NCI-H510A (cell line): Measurements from ENCODE around the gene CYB5D1.
"Not testable (repeated sequence)": the region's sequence is repeated elsewhere in the genome, so short reads cannot be mapped to it uniquely, and the experiment has no call there.

Source experiments
- DNase-seq: peaks from one replicate; lab custom pipeline; 2025; lab: John Stamatoyannopoulos, UW

Gene CYB5D1

DNA sequence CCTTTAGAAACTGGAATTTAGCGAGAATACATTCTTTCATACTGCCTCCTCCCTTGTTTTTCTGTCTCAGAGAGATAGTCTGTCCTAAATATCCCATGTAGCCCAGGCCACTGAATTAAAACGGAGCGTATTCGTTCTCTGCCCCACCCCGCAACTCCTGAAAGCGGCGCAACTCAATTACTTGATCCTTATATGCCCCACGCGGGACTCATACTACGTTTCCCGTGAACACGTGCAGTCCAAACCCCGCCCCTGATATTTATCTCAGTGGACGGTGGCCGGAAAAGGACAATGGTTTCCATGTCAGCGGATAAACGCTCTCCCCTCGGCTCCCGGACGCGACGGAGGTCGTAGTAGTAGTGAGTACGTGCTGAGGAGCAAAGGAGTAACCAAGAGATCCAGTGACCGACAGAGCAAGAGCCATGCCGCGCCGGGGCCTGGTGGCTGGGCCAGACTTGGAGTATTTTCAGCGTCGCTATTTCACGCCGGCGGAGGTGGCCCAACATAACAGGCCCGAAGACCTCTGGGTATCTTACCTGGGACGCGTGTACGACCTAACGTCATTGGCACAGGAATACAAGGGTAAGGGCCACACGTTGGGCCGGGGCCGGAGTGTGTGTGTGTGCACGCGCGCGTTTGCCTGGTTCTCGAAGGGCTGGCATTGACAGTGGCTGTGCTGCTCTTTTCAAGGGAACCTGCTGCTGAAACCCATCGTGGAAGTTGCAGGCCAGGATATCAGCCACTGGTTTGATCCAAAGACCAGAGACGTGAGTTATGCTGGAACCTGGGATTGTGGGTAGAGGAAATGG lies at the start of gene CYB5D1:
CYB5D1 (plus strand) TSS at position 291 of the 809 bp plus-strand sequence; CDS start at position 423, 132 bp downstream.
- peak; percentile 85 for DNase-seq

DNA sequence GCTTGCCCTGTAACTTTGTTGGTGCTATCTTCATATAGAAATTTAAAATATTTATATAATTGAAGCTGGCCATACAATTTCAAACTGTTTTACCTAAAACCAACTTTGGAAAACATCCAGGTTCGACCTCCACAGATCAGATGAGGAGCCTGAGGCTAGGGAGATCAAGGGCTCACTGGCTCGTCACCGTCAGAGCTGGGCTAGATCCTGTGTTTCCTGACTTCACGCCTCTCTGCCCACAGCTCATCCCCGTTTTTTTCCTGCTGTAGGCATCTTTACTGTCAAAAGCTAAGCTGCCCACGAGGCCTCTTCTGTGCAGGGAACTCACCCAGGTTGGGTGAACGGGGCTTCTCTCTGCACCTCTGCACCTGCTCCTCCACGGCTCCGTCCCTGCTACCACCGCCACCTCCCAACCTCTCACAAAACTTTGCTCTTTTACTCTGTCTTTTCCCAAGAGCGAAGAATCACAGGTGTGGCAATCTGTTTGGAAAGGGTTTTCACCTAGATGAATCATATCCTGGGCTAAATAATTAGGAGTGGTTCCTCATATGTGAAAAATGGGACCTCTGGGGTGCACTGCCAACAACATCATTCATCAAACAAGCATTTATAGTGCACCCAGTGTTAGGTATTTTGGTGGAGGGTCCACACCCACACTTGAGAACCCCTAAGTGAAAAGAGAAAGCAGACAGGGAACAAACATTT lies 48.6 kb upstream of the CYB5D1 start:
- DNase-seq = no peak

DNA sequence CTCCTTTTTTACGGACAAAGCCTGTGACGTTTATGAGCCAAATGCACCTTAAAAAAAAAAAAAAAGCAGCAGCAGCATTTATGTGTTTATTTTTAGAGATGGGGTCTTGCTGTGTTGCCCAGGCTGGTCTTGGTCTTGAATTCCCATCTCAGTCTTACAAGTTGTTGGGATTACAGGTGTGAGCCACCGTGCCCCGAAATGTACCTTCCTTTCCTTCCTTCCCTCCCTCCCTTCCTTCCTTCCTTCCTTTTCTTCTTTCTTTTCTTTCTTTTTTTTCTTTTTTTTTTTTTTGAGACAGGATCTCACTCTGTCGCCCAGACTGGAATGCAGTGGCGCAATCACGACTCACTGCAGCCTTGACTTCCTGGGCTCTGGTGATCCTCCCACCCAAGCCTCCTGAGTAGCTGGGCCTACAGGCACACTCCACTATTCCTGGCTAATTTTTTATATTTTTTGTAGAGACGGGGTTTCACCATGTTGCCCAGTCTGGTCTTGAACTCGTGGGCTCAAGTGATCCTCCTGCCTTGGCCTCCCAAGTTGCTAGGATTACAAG lies 47.9 kb upstream of the CYB5D1 start:
- DNase-seq = not testable (repeated sequence)

DNA sequence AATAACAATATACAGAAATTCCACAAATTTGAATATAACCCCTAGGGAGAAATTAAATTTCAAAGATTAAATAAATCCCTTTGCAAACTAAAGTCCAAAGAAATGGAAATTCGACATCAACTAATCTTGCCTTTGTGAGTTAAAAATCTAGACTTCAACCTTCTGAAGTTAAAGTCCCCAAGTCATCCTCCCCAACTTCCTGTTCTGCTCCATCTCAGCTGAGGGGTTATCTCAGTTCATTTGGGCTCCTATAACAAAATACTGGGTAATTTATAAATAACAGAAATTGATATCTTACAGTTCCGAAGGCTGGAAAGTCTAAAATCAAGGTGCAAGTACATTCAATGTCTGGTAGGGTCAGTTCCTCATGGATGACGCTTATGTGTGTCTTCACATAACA lies 46.6 kb upstream of the CYB5D1 start:
- DNase-seq = no peak

GRCh38 chr17:7814969-7815368 lies 42.8 kb upstream of the CYB5D1 start:
- DNase-seq = no peak

GRCh38 chr17:7816926-7817642 lies 40.7 kb upstream of the CYB5D1 start:
- DNase-seq = no peak

- no peak for DNase-seq
Measured at GRCh38 chr17:7817643-7817964, 40.2 kb upstream of the CYB5D1 start.

GRCh38 chr17:7818026-7818425 lies 39.8 kb upstream of the CYB5D1 start:
- no peak for DNase-seq

DNA sequence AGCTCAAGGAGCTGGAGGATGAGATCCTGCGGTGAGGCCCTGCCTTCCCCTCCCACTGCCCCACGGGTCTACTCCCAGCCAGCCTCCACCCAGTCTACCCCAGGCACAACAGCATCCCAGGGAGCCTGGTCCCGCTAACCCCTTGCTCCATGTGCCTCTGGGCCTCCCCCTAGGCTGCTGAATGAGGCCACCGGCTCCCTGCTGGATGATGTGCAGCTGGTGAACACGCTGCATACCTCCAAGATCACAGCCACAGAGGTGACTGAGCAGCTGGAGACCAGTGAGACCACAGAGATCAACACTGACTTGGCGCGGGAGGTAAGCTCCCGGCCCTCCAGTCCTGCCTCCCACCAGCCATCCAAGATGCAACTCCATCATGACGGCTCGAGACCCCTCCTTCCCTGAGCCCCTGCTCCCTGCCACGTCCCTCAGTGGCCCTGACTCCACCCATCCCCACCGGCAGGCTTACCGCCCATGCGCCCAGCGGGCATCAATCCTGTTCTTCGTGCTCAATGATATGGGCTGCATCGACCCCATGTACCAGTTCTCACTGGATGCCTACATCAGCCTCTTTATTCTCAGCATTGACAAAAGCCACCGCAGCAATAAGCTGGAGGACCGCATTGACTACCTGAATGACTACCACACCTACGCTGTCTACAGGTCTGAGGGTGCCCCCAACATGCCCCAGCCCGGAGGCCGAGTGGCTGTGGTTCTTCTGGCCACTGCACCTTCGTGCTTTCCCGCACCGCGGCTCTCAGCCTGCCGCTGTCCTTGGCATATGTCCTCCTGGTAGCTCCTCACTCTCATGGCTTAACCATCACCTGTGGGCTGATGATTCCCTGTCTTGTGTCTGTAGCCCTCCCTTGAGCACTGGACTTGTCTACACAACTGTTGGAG lies 38.8 kb upstream of the CYB5D1 start:
- no peak for DNase-seq

DNA sequence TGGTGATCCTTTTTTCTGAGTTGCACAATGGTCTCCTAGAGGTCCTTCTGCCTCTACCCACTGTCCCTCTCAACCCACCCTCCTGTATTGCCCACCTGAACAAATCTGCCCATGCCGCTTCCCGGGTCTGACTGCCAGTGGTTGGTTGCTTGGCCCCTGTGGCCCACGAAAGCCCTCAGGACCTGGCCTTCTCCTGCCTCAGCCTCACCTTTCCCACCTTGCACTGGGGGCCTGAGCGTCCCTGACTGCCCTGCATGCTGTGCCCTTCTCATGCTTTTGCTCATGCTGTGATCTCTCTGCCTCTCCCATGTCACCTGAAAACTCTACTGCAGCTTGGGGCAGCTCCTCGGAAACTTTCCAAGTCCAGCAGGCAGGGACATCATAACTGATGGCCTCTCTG lies 37.6 kb upstream of the CYB5D1 start:
- no peak for DNase-seq

- no peak for DNase-seq
Measured at GRCh38 chr17:7822126-7822525, 35.7 kb upstream of the CYB5D1 start.

DNA sequence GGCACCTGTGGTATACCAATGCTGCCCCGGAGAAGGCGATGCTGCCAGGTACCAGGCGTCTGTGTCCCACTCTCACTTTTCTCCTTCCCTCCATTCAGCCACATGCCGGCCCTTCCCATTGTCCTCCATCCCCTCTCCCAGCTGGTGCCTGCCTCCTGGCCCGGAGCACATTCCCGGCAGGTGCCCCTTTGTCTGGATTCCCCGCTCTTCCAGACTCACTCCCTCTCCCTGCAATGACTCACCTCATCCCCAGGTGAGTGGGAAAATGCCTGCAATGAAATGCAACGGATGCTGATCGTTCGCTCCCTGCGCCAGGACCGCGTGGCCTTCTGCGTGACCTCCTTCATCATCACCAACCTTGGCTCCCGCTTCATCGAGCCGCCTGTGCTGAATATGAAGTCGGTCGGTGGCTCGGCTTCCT lies 34.2 kb upstream of the CYB5D1 start:
- no peak for DNase-seq

DNA sequence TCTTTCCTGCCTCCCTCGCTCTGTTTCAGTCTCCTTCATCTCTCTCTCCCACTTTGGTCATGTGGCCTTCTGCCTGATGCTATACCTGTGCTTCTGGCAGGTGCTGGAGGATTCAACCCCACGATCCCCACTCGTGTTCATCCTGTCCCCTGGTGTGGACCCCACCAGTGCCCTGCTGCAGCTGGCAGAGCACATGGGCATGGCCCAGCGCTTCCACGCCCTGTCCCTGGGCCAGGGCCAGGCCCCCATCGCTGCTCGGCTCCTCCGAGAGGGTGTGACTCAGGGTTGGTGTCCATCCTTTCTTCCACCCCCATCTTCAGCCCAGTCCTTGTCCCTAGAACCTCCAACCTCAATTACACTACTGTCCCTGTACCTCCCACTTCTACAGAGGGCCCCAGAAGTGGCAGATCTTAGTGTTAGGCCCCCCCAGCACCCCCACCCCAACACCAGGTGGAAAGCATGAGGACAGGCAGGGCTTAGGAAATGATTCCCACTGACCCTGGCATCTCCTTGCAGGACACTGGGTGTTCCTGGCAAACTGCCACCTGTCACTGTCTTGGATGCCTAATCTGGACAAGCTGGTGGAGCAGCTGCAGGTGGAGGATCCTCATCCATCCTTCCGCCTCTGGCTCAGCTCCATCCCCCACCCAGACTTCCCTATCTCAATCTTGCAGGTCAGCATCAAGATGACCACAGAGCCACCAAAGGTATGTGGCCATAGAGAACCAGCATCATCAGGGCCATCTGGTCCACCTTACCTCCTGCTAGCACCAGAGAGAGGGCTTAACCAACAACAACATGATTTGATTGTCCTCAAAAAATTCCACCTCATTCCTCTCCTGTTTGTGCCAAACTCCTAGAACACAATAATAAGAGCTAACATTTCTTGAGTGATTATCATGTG lies 33.5 kb upstream of the CYB5D1 start:
- DNase-seq = no peak

- DNase-seq = peak; percentile 8
Measured at GRCh38 chr17:7825206-7825990, 32.4 kb upstream of the CYB5D1 start.

DNA sequence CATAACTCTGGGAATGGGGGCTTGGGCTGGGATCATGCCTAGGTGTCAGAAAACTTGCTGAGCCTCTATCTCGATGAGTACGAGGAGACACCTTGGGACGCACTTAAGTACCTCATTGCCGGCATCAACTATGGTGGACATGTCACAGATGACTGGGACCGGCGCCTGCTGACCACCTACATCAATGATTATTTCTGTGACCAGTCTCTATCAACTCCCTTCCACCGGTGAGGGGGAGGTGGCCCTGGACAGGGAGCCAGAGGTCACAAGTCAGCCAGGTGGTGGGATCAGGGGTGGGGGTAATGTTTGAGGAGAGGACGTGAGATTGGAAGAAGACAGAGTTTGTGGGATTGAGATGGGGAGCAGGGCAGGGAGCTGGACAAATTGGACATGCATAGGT lies 27.2 kb upstream of the CYB5D1 start:
- DNase-seq = no peak

- DNase-seq = no peak
Measured at GRCh38 chr17:7831233-7831632, 26.6 kb upstream of the CYB5D1 start.

GRCh38 chr17:7832431-7832830 lies 25.4 kb upstream of the CYB5D1 start:
- no peak for DNase-seq

- DNase-seq = no peak
Measured at GRCh38 chr17:7833011-7833794, 24.6 kb upstream of the CYB5D1 start.
